ENCODE measurements around the gene C19orf73. TPM values are rescaled to one million over a fixed set of nuclear protein-coding genes. Genes with fewer than 3 reads are reported as not detected.

C19orf73 gene
- total and polyA plus RNA-seq, 9 of the 15 experiments (the other 6 are each of a cell fraction or from before 2014, with no cell fraction given), result 0.08 to 7.4 (median 1.4) TPM

DNA sequence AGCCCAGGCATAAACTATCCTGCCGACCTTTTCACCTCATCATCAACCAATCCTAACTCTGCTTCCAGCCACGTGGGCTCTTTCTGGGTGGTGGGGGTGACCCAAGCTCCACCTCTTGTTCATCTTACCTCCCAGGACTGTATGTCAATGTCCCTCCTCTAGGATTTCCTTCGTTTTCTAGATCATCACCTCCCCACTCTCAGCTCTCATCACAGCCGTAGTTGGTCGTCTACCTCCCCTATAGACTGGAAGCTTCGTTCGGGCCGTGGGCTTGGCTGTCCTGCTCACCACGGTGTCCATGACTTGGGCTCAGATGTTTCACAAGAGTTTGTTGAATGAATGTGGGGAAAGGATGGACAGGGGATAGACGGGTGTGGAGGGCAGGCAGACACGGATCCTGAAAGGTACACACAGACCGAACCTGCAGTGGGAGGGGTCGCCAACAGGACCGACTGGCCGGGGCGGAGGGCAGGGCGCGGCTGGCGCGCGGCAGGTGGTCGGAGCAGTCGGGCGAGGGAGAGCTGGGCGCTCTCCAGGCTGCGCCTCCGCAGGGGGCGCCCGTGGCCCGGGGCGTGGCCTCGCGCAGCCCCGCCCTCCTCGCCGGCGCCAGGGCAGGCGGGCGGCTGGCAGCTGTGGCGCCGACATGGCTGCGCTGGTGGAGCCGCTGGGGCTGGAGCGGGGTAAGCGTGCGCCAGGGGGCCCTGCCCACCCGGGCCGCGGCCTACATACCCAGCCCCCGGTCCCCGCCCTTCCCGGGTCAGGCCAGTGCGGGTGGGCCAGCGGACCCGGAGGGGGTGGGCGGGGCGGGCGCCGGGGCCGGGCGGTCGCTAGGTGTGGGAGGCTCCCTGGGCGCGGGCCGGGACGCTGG lies 4.9 kb downstream of the C19orf73 start, which contains the start of gene LIN7B (continued):
- TF ChIP-seq PTBP1 (IDR thresholded peaks at IDR 0.05; ENCODE audit: low read depth, low read length), result no peak
- no peak for TF ChIP-seq TFAM (CRISPR knock-in tag; conservative IDR thresholded peaks at IDR 0.05)
- TF ChIP-seq ZNF444 (CRISPR knock-in tag; IDR thresholded peaks at IDR 0.05), result no peak
- TF ChIP-seq RHOXF2B (CRISPR knock-in tag; conservative IDR thresholded peaks at IDR 0.05), result no peak
- TF ChIP-seq, protein P1, sequence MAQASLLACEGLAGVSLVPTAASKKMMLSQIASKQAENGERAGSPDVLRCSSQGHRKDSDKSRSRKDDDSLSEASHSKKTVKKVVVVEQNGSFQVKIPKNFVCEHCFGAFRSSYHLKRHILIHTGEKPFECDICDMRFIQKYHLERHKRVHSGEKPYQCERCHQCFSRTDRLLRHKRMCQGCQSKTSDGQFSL (CRISPR knock-in tag; IDR thresholded peaks at IDR 0.05), result no peak; the same call in 1 of the 2 replicates
- TF ChIP-seq, protein P1 (tag; IDR thresholded peaks at IDR 0.05), result no peak
- TF ChIP-seq MYC (IDR thresholded peaks at IDR 0.05; ENCODE audit: low read depth, low read length), result peak; percentile 43; the same call in 1 of the 2 replicates
- no peak for TF ChIP-seq MYC (CRISPR knock-in tag; IDR thresholded peaks at IDR 0.05; ENCODE audit: borderline replicate concordance, low read depth)
- TF ChIP-seq TAF9B (IDR thresholded peaks at IDR 0.05; ENCODE audit: partially characterized antibody), result no peak
- no peak for TF ChIP-seq SPI1 (IDR thresholded peaks at IDR 0.05; ENCODE audit: borderline replicate concordance, low read depth, low read length)
- TF ChIP-seq, protein P2, sequence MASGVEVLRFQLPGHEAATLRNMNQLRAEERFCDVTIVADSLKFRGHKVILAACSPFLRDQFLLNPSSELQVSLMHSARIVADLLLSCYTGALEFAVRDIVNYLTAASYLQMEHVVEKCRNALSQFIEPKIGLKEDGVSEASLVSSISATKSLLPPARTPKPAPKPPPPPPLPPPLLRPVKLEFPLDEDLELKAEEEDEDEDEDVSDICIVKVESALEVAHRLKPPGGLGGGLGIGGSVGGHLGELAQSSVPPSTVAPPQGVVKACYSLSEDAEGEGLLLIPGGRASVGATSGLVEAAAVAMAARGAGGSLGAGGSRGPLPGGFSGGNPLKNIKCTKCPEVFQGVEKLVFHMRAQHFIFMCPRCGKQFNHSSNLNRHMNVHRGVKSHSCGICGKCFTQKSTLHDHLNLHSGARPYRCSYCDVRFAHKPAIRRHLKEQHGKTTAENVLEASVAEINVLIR (CRISPR knock-in tag; IDR thresholded peaks at IDR 0.05), result peak; percentile 13; the same call in 1 of the 2 replicates
- peak; percentile 74; the same call in 1 of the 2 replicates for TF ChIP-seq KAT7 (CRISPR knock-in tag; IDR thresholded peaks at IDR 0.05; ENCODE audit: borderline replicate concordance)
- TF ChIP-seq FOXK2 (conservative IDR thresholded peaks at IDR 0.05 in 1 of 2, IDR thresholded peaks at IDR 0.05 in 1 of 2; ENCODE audit: low read depth in 2 of 2), result no peak
- no peak for TF ChIP-seq EP300 (IDR thresholded peaks at IDR 0.05; ENCODE audit: low read length)
- TF ChIP-seq FIP1L1 (IDR thresholded peaks at IDR 0.05; ENCODE audit: low read depth, low read length, poor library complexity, severe bottlenecking), result no peak
- no peak for TF ChIP-seq ETV6 (IDR thresholded peaks at IDR 0.05; ENCODE audit: borderline replicate concordance in 1 of 2, low read depth in 2 of 2, low read length in 1 of 2)
- TF ChIP-seq ETV6 (CRISPR knock-in tag; IDR thresholded peaks at IDR 0.05; ENCODE audit: borderline replicate concordance), result no peak
- no peak for TF ChIP-seq ARID1B (IDR thresholded peaks at IDR 0.05)
- no peak for TF ChIP-seq HLTF (IDR thresholded peaks at IDR 0.05)
- TF ChIP-seq MTF1 (CRISPR knock-in tag; IDR thresholded peaks at IDR 0.05; ENCODE audit: borderline replicate concordance), result no peak
- TF ChIP-seq ZNF764 (CRISPR knock-in tag; IDR thresholded peaks at IDR 0.05; ENCODE audit: low read depth), result no peak
- no peak for TF ChIP-seq KAT2B (IDR thresholded peaks at IDR 0.05; ENCODE audit: low read depth, low read length)
- TF ChIP-seq STAG1 (CRISPR knock-in tag; IDR thresholded peaks at IDR 0.05; ENCODE audit: borderline replicate concordance), result no peak
- TF ChIP-seq PCBP1 (IDR thresholded peaks at IDR 0.05; ENCODE audit: low read depth, low read length, poor library complexity, severe bottlenecking), result no peak
- TF ChIP-seq NFIC (IDR thresholded peaks at IDR 0.05), result peak; percentile 45
- TF ChIP-seq, protein P3, sequence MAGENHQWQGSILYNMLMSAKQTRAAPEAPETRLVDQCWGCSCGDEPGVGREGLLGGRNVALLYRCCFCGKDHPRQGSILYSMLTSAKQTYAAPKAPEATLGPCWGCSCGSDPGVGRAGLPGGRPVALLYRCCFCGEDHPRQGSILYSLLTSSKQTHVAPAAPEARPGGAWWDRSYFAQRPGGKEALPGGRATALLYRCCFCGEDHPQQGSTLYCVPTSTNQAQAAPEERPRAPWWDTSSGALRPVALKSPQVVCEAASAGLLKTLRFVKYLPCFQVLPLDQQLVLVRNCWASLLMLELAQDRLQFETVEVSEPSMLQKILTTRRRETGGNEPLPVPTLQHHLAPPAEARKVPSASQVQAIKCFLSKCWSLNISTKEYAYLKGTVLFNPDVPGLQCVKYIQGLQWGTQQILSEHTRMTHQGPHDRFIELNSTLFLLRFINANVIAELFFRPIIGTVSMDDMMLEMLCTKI (IDR thresholded peaks at IDR 0.05; ENCODE audit: partially characterized antibody), result no peak
- TF ChIP-seq ZNF695 (CRISPR knock-in tag; IDR thresholded peaks at IDR 0.05), result no peak

All from K562 (cell line).